ENCODE data around the gene SLC41A1. TPM values are rescaled to one million over a fixed set of nuclear protein-coding genes. Genes with fewer than 3 reads are reported as not detected.
A peak's percentile ranks its signal among the peaks of the same experiment; 100 is the strongest.

Gene SLC41A1
- total RNA-seq, 1 donor from 2014 or later, result 22.4 TPM

- peaks cover 2% of the 10 kb centered on the region for H3K27me3 Mint-ChIP-seq (ENCODE audit: low read depth, unreplicated experiment)
- no peaks in the 10 kb centered on the region for H3K36me3 ChIP-seq (ENCODE audit: insufficient read depth, low read length)
- no peak overlapping the region for H3K9ac ChIP-seq (ENCODE audit: low read length)
- no peaks in the 10 kb centered on the region for H3K4me1 Mint-ChIP-seq (ENCODE audit: low read depth, unreplicated experiment)
- H3K36me3 Mint-ChIP-seq (ENCODE audit: low read depth, unreplicated experiment), result peaks cover 5% of the 10 kb centered on the region
- H3K4me3 ChIP-seq (ENCODE audit: insufficient read depth, low read depth, low read length), result no peak overlapping the region
- H3K27ac ChIP-seq (ENCODE audit: low read depth, low read length), result no peak overlapping the region
- H4K20me1 ChIP-seq (ENCODE audit: insufficient read depth, low read length), result no peaks in the 10 kb centered on the region
- no peak for DNase-seq (ENCODE audit: low read depth)
- no peak overlapping the region for H3K4me3 Mint-ChIP-seq (ENCODE audit: unreplicated experiment)
- H3K27me3 ChIP-seq (ENCODE audit: insufficient read depth, low read length), result peaks cover 17% of the 10 kb centered on the region
- H3K79me2 ChIP-seq (ENCODE audit: insufficient read depth, low read length), result no peaks in the 10 kb centered on the region
- peaks cover 3% of the 10 kb centered on the region for H3K4me1 ChIP-seq (ENCODE audit: insufficient read depth, low read length)
- H3K4me2 ChIP-seq (ENCODE audit: low read length), result no peak overlapping the region
- TF ChIP-seq CTCF (IDR thresholded peaks at IDR 0.05; ENCODE audit: insufficient read depth, low read depth, low read length) (no peak), EZH2 (IDR thresholded peaks at IDR 0.05; ENCODE audit: insufficient read depth, low read length) (no peak)
- no peak overlapping the region for H2AFZ ChIP-seq (ENCODE audit: low read depth, low read length)
- no peak overlapping the region for H3K27ac Mint-ChIP-seq (ENCODE audit: unreplicated experiment)
- FAIRE-seq, result no peak
- H3K9me3 Mint-ChIP-seq (ENCODE audit: unreplicated experiment), result peaks cover 2% of the 10 kb centered on the region
- H3K9me3 ChIP-seq (ENCODE audit: insufficient read depth, low read depth, low read length), result no peaks in the 10 kb centered on the region
Measured at GRCh38 chr1:205754857-205755256, 58.1 kb downstream of the SLC41A1 start.

- peaks cover 11% of the 10 kb centered on the region for H3K4me1 Mint-ChIP-seq (ENCODE audit: low read depth, unreplicated experiment)
- H3K27me3 Mint-ChIP-seq (ENCODE audit: low read depth, unreplicated experiment), result peaks cover under 1% of the 10 kb centered on the region
- peak overlapping the region; percentile 92 for H3K4me3 Mint-ChIP-seq (ENCODE audit: unreplicated experiment)
- H3K27ac ChIP-seq (ENCODE audit: low read depth, low read length), result no peak overlapping the region
- H3K36me3 ChIP-seq (ENCODE audit: insufficient read depth, low read length), result peaks cover 2% of the 10 kb centered on the region
- peaks cover 5% of the 10 kb centered on the region for H3K36me3 Mint-ChIP-seq (ENCODE audit: low read depth, unreplicated experiment)
- no peak overlapping the region for H3K4me2 ChIP-seq (ENCODE audit: low read length)
- no peak for TF ChIP-seq CTCF (IDR thresholded peaks at IDR 0.05; ENCODE audit: insufficient read depth, low read depth, low read length)
- TF ChIP-seq EZH2 (IDR thresholded peaks at IDR 0.05; ENCODE audit: insufficient read depth, low read length), result no peak
- peaks cover 33% of the 10 kb centered on the region for H3K79me2 ChIP-seq (ENCODE audit: insufficient read depth, low read length)
- H3K9me3 Mint-ChIP-seq (ENCODE audit: unreplicated experiment), result peaks cover under 1% of the 10 kb centered on the region
- no peak overlapping the region for H3K9ac ChIP-seq (ENCODE audit: low read length)
- no peaks in the 10 kb centered on the region for H3K9me3 ChIP-seq (ENCODE audit: insufficient read depth, low read depth, low read length)
- no peak overlapping the region for H3K4me3 ChIP-seq (ENCODE audit: insufficient read depth, low read depth, low read length)
- peaks cover 15% of the 10 kb centered on the region for H3K27me3 ChIP-seq (ENCODE audit: insufficient read depth, low read length)
- DNase-seq (ENCODE audit: low read depth) (no peak), FAIRE-seq (no peak)
- H4K20me1 ChIP-seq (ENCODE audit: insufficient read depth, low read length), result peaks cover 30% of the 10 kb centered on the region
- peaks cover 15% of the 10 kb centered on the region for H3K4me1 ChIP-seq (ENCODE audit: insufficient read depth, low read length)
- no peak overlapping the region for H3K27ac Mint-ChIP-seq (ENCODE audit: unreplicated experiment)
- H2AFZ ChIP-seq (ENCODE audit: low read depth, low read length), result peak overlapping the region; percentile 93
Measured at GRCh38 chr1:205751036-205751651, 61.9 kb downstream of the SLC41A1 start.
